HEK293 (cell line): Measurements from ENCODE around the gene TNFRSF14.

Source experiments
- BCL6B ChIP-seq: fragments of 450-650 bp; formaldehyde crosslinking; IDR thresholded peaks from 2 replicates; pipeline ENCODE4 v1.5.1; 2017; ENCODE audit warnings: missing biosample characterization, missing genetic modification characterization
- CTCF ChIP-seq: fragments of 450-650 bp; formaldehyde crosslinking; IDR thresholded peaks from 2 replicates; pipeline ENCODE4 v1.5.1; 2016; ENCODE audit warnings: missing biosample characterization, missing genetic modification characterization
- KLF17 ChIP-seq: fragments of 450-650 bp; formaldehyde crosslinking; IDR thresholded peaks from 2 replicates; pipeline ENCODE4 v1.5.1; 2016; ENCODE audit warnings: missing biosample characterization, missing genetic modification characterization
- PRDM10 ChIP-seq: fragments of 450-650 bp; formaldehyde crosslinking; IDR thresholded peaks from 2 replicates; pipeline ENCODE4 v1.5.1; 2016; ENCODE audit warnings: missing biosample characterization, missing genetic modification characterization
- ZEB2 ChIP-seq: fragments of 450-650 bp; formaldehyde crosslinking; IDR thresholded peaks from 2 replicates; pipeline ENCODE4 v1.5.1; 2016; ENCODE audit warnings: missing biosample characterization, missing genetic modification characterization
- ZNF157 ChIP-seq: fragments of 450-650 bp; formaldehyde crosslinking; IDR thresholded peaks from 2 replicates; pipeline ENCODE4 v1.5.1; 2016; ENCODE audit warnings: missing biosample characterization, missing genetic modification characterization
- ZNF274 ChIP-seq, 2 experiments: fragments of 200-500 bp in 1 of 2; fragments of 450-650 bp in 1 of 2; sonication (Bioruptor generic) in 1 of 2; formaldehyde crosslinking in 1 of 2; IDR thresholded peaks; 2 replicates each; pipeline versions ENCODE4 v1.5.1 to v1.6.1; 2014 to 2016; ENCODE audit warnings: borderline replicate concordance in 1 of 2, inconsistent platforms in 1 of 2, low read length in 1 of 2, missing biosample characterization in 1 of 2, missing genetic modification characterization in 1 of 2
- ZNF311 ChIP-seq: fragments of 450-650 bp; formaldehyde crosslinking; IDR thresholded peaks from 2 replicates; pipeline ENCODE4 v1.5.1; 2017; ENCODE audit warnings: missing biosample characterization, missing genetic modification characterization, borderline replicate concordance
- ZNF335 ChIP-seq: fragments of 450-650 bp; formaldehyde crosslinking; conservative IDR thresholded peaks from 2 replicates; pipeline ENCODE4 v1.5.1; 2016; ENCODE audit warnings: missing biosample characterization, missing genetic modification characterization
- ZNF398 ChIP-seq: fragments of 450-650 bp; formaldehyde crosslinking; IDR thresholded peaks from 2 replicates; pipeline ENCODE4 v1.5.1; 2017; ENCODE audit warnings: missing biosample characterization, missing genetic modification characterization
- ZNF639 ChIP-seq: fragments of 450-650 bp; formaldehyde crosslinking; IDR thresholded peaks from 2 replicates; pipeline ENCODE4 v1.5.1; 2016; ENCODE audit warnings: missing biosample characterization, missing genetic modification characterization
- ZNF704 ChIP-seq: fragments of 450-650 bp; formaldehyde crosslinking; IDR thresholded peaks from 2 replicates; pipeline ENCODE4 v1.5.1; 2016; ENCODE audit warnings: missing biosample characterization, missing genetic modification characterization

- TF ChIP-seq CTCF (tag by site-specific recombination) (no peak), ZNF157 (tag by site-specific recombination) (no peak), KLF17 (no peak), ZNF398 (no peak), ZNF311 (tag by site-specific recombination) (no peak), BCL6B (tag by site-specific recombination) (no peak), PRDM10 (no peak), ZNF335 (tag by site-specific recombination) (no peak), ZNF704 (tag by site-specific recombination) (no peak), ZNF274 (IDR thresholded peaks at IDR 0.05; ENCODE audit: low read length) (no peak), ZNF274 (tag by site-specific recombination; IDR thresholded peaks at IDR 0.05; ENCODE audit: borderline replicate concordance) (no peak), ZEB2 (tag by site-specific recombination) (no peak), ZNF639 (tag by site-specific recombination) (no peak)
These were observed 48.8 kb downstream of the TNFRSF14 start for GRCh38 chr1:2604844-2605508.
